GM23338 (cell line): Measurements from ENCODE around the gene PPM1J.

Source experiments
- EZH2 ChIP-seq: fragments of 200-600 bp; sonication (generic); IDR thresholded peaks from one replicate; pipeline ENCODE4 v1.8.0; 2017; ENCODE audit warnings: antibody characterized with exemption, mild to moderate bottlenecking, low read depth; ENCODE audit not compliant: unreplicated experiment
- POLR2AphosphoS5 ChIP-seq: IDR thresholded peaks from 2 replicates; pipeline ENCODE4 v1.6.1; 2016; ENCODE audit warnings: antibody characterized with exemption, low read depth
- ZNF114 ChIP-seq: fragments of 250-450 bp; sonication (Bioruptor Pico); IDR thresholded peaks from 2 replicates; pipeline ENCODE4 v1.5.0; 2020; ENCODE audit warnings: mild to moderate bottlenecking, moderate library complexity
- TF ChIP-seq, protein P1 (sequence below), 2 experiments: fragments of 200-600 bp in 1 of 2; sonication (generic) in 1 of 2; conservative IDR thresholded peaks; 2 replicates each; pipeline versions ENCODE4 v1.5.1 to v1.6.1; 2016 to 2017; ENCODE audit warnings: antibody characterized with exemption in 2 of 2, low read depth in 2 of 2, mild to moderate bottlenecking in 2 of 2, moderate library complexity in 1 of 2

DNA sequence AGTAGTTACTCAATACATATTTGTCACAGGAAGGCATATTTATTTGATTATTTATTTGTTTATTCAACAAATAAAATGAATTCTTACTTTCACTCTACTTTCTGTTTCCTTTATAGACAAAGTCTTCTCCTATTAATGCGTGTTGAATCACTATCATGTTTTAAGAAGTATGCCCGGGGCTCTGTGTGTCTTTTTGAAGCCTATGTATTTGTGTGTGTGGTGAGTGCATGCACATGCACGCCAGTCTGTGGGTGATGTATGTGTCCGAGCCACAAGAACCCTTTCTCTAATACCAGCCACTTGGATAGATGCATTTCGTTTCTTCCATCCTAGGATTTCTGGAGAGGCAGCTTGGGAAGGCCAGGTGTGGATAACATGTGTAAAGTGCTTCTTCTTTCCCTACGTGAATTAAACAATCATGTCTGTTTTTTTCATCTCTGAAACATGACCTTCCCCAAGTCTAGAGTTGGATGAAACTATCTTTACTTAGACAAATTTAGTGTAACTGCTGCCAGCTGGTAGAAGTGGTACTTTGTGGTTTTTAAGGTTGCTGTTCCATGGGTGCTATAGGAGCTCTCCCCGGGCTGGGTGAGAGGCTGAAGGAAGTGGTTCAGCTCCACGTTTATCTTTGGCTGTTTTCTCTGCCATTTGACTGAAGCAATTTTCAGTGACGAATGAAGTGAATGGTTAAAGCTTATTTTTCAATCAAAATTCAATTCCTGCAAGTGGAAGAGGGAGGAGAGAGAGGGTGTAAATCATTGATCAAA lies 46.8 kb upstream of the PPM1J start:
- no peak for TF ChIP-seq POLR2AphosphoS5
- TF ChIP-seq, protein P1, sequence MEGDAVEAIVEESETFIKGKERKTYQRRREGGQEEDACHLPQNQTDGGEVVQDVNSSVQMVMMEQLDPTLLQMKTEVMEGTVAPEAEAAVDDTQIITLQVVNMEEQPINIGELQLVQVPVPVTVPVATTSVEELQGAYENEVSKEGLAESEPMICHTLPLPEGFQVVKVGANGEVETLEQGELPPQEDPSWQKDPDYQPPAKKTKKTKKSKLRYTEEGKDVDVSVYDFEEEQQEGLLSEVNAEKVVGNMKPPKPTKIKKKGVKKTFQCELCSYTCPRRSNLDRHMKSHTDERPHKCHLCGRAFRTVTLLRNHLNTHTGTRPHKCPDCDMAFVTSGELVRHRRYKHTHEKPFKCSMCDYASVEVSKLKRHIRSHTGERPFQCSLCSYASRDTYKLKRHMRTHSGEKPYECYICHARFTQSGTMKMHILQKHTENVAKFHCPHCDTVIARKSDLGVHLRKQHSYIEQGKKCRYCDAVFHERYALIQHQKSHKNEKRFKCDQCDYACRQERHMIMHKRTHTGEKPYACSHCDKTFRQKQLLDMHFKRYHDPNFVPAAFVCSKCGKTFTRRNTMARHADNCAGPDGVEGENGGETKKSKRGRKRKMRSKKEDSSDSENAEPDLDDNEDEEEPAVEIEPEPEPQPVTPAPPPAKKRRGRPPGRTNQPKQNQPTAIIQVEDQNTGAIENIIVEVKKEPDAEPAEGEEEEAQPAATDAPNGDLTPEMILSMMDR (conservative IDR thresholded peaks at IDR 0.05; ENCODE audit: low read depth in 2 of 2): no peak
- no peak for TF ChIP-seq EZH2
- TF ChIP-seq ZNF114 (CRISPR knock-in tag): no peak
